ENCODE measurements around the gene ZFHX3. TPM values are rescaled to one million over a fixed set of nuclear protein-coding genes. Genes with fewer than 3 reads are reported as not detected.

Gene ZFHX3
- total RNA-seq, 6 experiments from 2014 or later: 7.1 to 9.4 (median 7.7) TPM

DNA sequence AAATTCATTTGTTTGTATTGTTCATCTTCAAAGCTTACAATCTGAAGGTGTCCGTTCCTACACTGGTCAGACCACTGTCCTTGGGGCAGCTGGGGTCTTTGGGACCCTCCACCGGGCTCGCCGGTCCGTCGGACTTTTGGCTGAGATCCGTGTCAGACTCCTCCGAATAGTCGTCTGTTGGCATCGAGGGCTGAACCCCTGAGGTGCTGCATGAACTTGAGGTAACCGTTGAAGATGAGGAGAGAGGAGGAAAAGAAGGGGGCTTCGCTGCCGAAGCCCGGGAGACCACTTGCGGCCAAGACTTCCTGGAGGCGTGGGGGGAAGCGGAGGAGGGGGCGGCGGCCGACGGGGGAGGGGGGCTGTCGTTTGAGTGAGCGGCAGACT lies 260.8 kb downstream of the ZFHX3 start:
- Histone ChIP-seq H3K4me1 (no peaks in the 10 kb centered on the region), H3K36me3 (no peaks in the 10 kb centered on the region), H3K27me3 (no peaks in the 10 kb centered on the region), H3K9me3 (no peaks in the 10 kb centered on the region), H3K27ac (no peak overlapping the region), H3K4me3 (peak overlapping the region in 1 of 3 donors; percentile 36)
- ATAC-seq (no peak), DNase-seq (no peak)
- WGBS (ENCODE audit: insufficient coverage, low coverage, low lambda C conversion rate, missing lambda C conversion rate): 59% methylated on average over 20 of the region's 23 CpGs
- intact Hi-C loops (cut with DNase I): no loop called here
- TF ChIP-seq, protein P1, sequence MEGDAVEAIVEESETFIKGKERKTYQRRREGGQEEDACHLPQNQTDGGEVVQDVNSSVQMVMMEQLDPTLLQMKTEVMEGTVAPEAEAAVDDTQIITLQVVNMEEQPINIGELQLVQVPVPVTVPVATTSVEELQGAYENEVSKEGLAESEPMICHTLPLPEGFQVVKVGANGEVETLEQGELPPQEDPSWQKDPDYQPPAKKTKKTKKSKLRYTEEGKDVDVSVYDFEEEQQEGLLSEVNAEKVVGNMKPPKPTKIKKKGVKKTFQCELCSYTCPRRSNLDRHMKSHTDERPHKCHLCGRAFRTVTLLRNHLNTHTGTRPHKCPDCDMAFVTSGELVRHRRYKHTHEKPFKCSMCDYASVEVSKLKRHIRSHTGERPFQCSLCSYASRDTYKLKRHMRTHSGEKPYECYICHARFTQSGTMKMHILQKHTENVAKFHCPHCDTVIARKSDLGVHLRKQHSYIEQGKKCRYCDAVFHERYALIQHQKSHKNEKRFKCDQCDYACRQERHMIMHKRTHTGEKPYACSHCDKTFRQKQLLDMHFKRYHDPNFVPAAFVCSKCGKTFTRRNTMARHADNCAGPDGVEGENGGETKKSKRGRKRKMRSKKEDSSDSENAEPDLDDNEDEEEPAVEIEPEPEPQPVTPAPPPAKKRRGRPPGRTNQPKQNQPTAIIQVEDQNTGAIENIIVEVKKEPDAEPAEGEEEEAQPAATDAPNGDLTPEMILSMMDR (IDR thresholded peaks at IDR 0.05): no peak
- TF ChIP-seq POLR2A (IDR thresholded peaks at IDR 0.05): no peak

DNA sequence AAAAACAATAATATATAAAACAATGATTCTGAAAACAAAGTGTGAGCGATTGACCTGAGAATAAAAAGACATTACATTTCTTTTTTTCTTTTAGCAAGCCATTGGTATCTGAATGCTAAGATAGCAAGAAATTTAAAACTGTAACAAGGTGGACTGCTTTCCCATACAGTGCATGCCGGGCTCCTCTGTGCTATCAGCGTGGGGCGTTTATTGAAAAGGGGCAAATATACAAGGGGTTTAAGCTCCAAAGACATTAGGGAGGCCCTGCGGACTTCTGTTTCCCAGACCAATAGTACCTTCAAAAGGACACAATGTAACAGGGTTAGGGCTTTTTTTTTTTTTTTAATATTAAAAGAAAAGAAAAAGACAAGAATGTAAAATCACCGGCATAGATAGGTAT lies 261.3 kb downstream of the ZFHX3 start:
- no peaks in the 10 kb centered on the region for H3K4me1 ChIP-seq
- H3K4me3 ChIP-seq: no peak overlapping the region
- intact Hi-C loops (cut with DNase I): no loop called here
- ATAC-seq: no peak
- no peaks in the 10 kb centered on the region for H3K36me3 ChIP-seq
- TF ChIP-seq, protein P1 (IDR thresholded peaks at IDR 0.05): no peak
- no peak for TF ChIP-seq POLR2A (IDR thresholded peaks at IDR 0.05)
- no peaks in the 10 kb centered on the region for H3K9me3 ChIP-seq
- 85% methylated on average over 6 of the region's 6 CpGs for WGBS (ENCODE audit: insufficient coverage, low coverage, low lambda C conversion rate, missing lambda C conversion rate)
- no peak overlapping the region for H3K27ac ChIP-seq
- no peaks in the 10 kb centered on the region for H3K27me3 ChIP-seq
- DNase-seq: no peak

DNA sequence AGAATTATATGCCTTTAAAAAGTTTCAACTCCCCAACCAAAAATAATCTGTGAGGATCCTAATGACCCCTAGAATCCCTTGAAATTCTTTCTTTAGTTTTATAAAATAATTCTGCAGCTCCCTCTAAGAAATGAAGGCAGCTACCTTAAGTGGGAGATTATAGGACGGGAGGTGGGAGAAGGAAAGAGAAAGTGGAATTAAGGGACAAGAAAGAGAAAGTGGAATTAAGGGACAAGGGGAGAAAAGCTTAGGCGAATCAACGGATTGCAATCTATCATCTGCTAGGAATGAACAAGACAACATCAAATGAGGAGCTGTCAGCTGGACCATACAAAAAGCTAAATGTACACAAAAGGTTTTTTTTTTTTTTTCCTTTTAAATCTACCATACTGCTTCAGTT lies 262.0 kb downstream of the ZFHX3 start:
- Histone ChIP-seq H3K4me3 (no peak overlapping the region), H3K27ac (no peak overlapping the region), H3K27me3 (no peaks in the 10 kb centered on the region), H3K36me3 (no peaks in the 10 kb centered on the region), H3K9me3 (no peaks in the 10 kb centered on the region), H3K4me1 (no peaks in the 10 kb centered on the region)
- no peak for DNase-seq
- no peak for ATAC-seq
- intact Hi-C loops (cut with DNase I): no loop called here
- 58% methylated on average over 3 of the region's 3 CpGs for WGBS (ENCODE audit: insufficient coverage, low coverage, low lambda C conversion rate, missing lambda C conversion rate)
- TF ChIP-seq, protein P1 (IDR thresholded peaks at IDR 0.05): no peak
- no peak for TF ChIP-seq POLR2A (IDR thresholded peaks at IDR 0.05)

DNA sequence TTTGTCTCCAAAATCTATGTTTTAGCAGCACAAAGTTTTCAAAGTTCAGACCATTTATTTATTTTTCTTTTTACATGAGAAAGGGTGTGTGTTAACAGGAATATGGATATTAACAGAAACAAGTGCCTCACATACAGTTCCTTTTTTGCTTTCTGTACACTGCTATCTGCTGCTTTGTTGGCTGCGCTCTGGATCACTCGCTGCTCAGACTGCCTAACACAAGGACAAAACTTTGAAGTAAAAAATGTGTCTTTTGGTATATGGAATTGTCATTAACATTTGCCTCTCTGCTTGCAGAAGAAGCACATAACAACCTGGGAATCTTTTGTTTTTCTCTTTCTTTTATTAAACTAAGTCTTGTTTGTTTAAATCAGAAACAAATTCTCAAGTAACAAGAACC lies 262.8 kb downstream of the ZFHX3 start:
- TF ChIP-seq, protein P1 (IDR thresholded peaks at IDR 0.05): no peak
- no peak for TF ChIP-seq POLR2A (IDR thresholded peaks at IDR 0.05)
- H3K9me3 ChIP-seq: no peaks in the 10 kb centered on the region
- no peaks in the 10 kb centered on the region for H3K4me1 ChIP-seq
- H3K4me3 ChIP-seq: no peak overlapping the region
- intact Hi-C loops (cut with DNase I): no loop called here
- no peak overlapping the region for H3K27ac ChIP-seq
- H3K27me3 ChIP-seq: no peaks in the 10 kb centered on the region
- WGBS (ENCODE audit: insufficient coverage, low coverage, low lambda C conversion rate, missing lambda C conversion rate): 71% methylated on average over 2 of the region's 2 CpGs
- ATAC-seq: no peak
- H3K36me3 ChIP-seq: no peaks in the 10 kb centered on the region
- no peak for DNase-seq

DNA sequence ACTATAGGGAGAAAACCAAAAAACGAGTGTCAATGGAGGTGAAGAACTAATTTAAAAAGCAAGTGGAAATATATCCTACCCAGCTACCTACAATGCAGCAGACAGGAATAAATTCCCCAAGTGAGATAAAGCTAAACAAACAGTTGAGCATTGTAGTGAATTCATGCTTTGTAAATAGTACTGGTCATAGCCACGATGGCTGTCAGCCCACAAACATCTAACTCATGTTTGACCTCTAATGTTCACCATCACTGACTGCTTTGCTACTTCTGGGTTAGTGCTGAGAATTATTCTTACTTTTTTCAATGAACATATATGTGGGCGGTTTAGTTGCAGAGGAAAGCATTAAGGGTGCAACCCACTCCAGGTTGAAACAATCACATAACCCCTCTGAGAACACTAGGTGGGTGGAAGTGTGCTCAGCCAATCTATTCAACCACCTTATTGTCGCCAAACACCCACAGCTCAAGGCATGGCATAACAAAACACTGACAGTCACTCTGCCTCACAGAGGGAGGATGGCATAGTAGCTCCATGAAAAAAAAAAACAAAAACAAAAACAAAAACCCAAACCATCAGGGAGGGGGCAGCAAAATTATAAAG lies 264.1 kb downstream of the ZFHX3 start:
- TF ChIP-seq POLR2A (IDR thresholded peaks at IDR 0.05): no peak
- TF ChIP-seq, protein P1 (IDR thresholded peaks at IDR 0.05): no peak
- 75% methylated on average over 4 of the region's 4 CpGs for WGBS (ENCODE audit: insufficient coverage, low coverage, low lambda C conversion rate, missing lambda C conversion rate)
- Histone ChIP-seq H3K27me3 (no peaks in the 10 kb centered on the region), H3K4me3 (no peak overlapping the region), H3K36me3 (no peaks in the 10 kb centered on the region), H3K4me1 (no peaks in the 10 kb centered on the region), H3K27ac (no peak overlapping the region), H3K9me3 (no peaks in the 10 kb centered on the region)
- peak in 3 of 4 donors; percentile 23 to 82 (median 40) for ATAC-seq
- intact Hi-C loops (cut with DNase I): no loop called here
- DNase-seq: no peak

Measured in right lobe of liver (tissue), 6 donors.